HL-60 (cell line): Measurements from ENCODE around the gene MAN2B2.

ENCODE experiments used
- GABPA ChIP-seq: IDR thresholded peaks from 2 replicates; pipeline ENCODE4 v1.6.1; 2012; ENCODE audit warnings: low read depth
- POLR2AphosphoS5 ChIP-seq: IDR thresholded peaks from 2 replicates; pipeline ENCODE4 v1.6.1; 2012; ENCODE audit warnings: low read depth
- SPI1 ChIP-seq: IDR thresholded peaks from 2 replicates; pipeline ENCODE4 v1.6.1; 2012; ENCODE audit warnings: low read depth, mild to moderate bottlenecking, borderline replicate concordance
- TF ChIP-seq, protein P1 (sequence below): IDR thresholded peaks from one replicate; pipeline ENCODE4 v1.5.1; 2011; ENCODE audit warnings: low read length, control low read depth, inconsistent platforms; ENCODE audit not compliant: insufficient read depth
- TF ChIP-seq, protein P2 (sequence below): IDR thresholded peaks from 2 replicates; pipeline ENCODE4 v1.6.1; 2012; ENCODE audit warnings: low read depth; ENCODE audit not compliant: insufficient replicate concordance

DNA sequence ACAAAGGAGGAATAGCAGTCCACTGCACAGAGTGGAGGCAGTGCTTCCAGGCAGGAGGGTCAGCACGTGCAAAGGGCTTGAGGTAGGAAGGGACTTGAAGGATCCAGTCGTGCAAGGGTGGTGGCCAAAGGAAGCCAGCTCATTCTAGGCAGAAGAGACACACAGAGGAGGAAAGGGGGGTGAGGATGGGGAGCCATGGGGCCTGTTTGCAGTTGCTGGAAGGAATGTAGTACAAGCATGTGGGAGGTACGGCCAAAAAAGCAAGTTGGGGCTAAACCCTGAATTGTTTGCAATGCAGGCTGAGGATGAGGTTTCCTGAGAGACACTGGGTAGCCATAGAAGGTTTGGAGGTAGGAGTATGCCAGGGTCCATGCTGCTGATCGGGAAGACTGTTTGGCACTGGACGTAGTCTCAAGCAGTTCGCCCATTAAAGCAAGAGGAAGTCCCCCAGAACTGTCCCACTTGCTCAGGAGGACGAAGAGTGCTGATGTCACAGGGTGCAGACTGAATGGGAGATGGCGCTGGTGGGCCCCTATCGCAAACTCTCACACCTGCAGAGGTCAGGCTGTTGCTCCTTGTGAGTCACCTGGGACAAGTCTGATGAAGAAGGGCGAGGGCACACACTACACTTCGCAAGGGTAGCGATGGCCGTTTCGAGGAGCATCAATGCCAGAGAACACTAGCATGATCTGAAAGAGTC, 9.1 kb upstream of the MAN2B2 start:
- TF ChIP-seq, protein P1, sequence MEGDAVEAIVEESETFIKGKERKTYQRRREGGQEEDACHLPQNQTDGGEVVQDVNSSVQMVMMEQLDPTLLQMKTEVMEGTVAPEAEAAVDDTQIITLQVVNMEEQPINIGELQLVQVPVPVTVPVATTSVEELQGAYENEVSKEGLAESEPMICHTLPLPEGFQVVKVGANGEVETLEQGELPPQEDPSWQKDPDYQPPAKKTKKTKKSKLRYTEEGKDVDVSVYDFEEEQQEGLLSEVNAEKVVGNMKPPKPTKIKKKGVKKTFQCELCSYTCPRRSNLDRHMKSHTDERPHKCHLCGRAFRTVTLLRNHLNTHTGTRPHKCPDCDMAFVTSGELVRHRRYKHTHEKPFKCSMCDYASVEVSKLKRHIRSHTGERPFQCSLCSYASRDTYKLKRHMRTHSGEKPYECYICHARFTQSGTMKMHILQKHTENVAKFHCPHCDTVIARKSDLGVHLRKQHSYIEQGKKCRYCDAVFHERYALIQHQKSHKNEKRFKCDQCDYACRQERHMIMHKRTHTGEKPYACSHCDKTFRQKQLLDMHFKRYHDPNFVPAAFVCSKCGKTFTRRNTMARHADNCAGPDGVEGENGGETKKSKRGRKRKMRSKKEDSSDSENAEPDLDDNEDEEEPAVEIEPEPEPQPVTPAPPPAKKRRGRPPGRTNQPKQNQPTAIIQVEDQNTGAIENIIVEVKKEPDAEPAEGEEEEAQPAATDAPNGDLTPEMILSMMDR: no peak
- TF ChIP-seq POLR2AphosphoS5 (no peak), GABPA (no peak), SPI1 (no peak)
- TF ChIP-seq, protein P2, sequence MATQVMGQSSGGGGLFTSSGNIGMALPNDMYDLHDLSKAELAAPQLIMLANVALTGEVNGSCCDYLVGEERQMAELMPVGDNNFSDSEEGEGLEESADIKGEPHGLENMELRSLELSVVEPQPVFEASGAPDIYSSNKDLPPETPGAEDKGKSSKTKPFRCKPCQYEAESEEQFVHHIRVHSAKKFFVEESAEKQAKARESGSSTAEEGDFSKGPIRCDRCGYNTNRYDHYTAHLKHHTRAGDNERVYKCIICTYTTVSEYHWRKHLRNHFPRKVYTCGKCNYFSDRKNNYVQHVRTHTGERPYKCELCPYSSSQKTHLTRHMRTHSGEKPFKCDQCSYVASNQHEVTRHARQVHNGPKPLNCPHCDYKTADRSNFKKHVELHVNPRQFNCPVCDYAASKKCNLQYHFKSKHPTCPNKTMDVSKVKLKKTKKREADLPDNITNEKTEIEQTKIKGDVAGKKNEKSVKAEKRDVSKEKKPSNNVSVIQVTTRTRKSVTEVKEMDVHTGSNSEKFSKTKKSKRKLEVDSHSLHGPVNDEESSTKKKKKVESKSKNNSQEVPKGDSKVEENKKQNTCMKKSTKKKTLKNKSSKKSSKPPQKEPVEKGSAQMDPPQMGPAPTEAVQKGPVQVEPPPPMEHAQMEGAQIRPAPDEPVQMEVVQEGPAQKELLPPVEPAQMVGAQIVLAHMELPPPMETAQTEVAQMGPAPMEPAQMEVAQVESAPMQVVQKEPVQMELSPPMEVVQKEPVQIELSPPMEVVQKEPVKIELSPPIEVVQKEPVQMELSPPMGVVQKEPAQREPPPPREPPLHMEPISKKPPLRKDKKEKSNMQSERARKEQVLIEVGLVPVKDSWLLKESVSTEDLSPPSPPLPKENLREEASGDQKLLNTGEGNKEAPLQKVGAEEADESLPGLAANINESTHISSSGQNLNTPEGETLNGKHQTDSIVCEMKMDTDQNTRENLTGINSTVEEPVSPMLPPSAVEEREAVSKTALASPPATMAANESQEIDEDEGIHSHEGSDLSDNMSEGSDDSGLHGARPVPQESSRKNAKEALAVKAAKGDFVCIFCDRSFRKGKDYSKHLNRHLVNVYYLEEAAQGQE: no peak
